ENCODE results near the gene ERC1.

Gene ERC1

GRCh38 chr12:990661-991349 lies at the start of gene ERC1:
Gene ERC1 (plus strand): TSS chr12:991223. CDS start chr12:1027904, 36,681 bp downstream.
- DNase-seq, result peak; percentile 68

DNA sequence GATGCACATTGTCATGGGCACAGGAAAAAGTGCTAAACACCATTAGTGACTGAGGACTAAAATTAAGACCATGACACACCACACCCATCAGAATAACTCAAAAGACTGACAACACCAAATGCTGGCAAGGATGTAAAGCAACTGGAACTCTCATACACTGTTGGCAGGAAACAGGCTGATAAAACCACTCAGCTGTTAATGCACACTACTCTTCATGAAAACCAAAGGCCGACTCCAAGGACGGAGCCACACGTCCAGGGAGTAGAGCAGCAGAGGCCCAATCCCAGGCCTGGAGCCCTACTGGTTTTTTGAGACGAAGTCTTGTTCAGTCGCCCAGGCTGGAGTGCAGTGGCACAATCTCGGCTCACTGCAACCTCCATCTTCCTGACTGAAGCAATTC lies 48.0 kb upstream of the ERC1 start:
- DNase-seq, result no peak

DNA sequence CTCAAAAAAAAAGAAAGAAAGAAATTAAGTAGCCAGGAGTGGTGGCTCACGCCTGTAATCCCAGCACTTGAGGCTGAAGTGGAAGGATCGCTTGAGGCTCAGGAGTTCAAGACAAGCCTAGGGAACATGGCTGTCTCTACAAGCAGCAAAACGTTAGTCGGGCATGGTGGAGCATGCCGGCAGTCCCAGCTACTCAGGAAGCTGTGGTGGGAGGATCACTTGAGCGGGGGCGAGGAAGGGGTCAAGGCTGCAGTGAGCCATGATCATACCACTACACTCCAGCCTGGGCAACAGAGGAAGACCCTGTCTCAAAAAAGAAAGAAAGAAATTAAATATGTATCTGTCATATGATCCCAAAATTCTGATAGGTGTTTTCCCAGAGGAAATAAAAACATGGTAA lies 46.8 kb upstream of the ERC1 start:
- DNase-seq, result no peak

DNA sequence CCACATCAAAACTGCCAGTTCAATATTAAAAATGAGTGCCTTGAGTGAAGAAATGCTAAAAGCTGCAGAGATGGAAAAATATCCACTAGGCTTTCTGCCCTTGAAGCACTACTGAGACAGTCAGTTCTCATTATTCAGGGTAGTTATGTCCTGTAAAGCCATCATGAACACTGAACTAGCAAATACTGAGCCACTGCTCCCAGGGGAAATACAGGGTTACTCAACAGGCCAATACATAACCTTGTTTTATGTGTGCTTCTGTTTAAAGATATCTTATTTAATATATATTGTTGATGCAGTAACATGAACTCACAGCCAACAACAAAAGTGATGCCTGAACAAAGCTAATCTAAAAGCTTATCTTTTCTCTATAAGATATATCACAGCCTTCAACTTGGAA lies 44.8 kb upstream of the ERC1 start:
- DNase-seq, result no peak

- DNase-seq, result no peak
Observed at GRCh38 chr12:946631-947030, 44.4 kb upstream of the ERC1 start.

- no peak for DNase-seq
Observed at GRCh38 chr12:948238-948637, 42.8 kb upstream of the ERC1 start.

- peak; percentile 25 for DNase-seq
Observed at GRCh38 chr12:949453-950191, 41.4 kb upstream of the ERC1 start, which contains the start of gene RAD52. Gene RAD52 (minus strand): TSS chr12:949694. CDS start chr12:933058, 16,636 bp downstream.

DNA sequence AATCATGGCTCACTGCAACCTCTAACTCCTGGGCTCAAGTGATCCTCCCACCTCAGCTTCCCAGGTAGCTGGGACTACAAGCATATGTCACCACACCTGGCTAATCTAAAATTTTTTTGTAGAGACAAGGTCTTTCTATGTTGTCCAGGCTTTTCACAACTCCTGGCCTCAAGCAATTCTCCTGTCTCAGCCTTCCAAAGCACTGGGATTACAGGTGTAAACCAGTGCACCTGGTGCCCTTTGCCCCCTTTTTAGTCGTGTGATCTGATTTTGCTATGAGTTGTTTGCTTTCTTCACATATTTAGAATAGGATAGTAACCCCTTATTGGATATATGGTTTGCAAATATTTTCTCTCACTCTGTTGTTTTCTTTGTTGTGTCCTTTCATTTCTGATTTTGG lies 39.8 kb upstream of the ERC1 start:
- DNase-seq, result no peak

DNA sequence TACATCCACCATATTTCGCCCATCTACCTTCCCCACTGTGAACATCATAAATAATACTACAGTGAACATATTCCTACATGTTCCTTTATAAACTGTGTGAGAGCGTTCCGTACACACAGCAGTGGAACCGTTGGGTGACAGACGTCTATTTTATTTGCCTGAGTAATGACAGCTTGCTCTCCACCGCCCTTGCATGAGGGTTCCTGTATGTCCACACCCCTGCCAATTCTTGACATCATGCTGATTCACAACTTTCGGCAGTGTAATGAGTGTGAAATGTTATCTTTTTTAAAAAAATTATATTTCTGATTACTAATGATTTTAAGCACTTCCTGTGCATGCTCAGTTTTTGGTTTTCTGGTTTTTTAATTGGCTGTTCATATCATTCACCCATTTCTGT lies 37.2 kb upstream of the ERC1 start:
- DNase-seq, result no peak

- DNase-seq, result no peak
Observed at GRCh38 chr12:954741-955140, 36.3 kb upstream of the ERC1 start.

GRCh38 chr12:955939-956338 lies 35.1 kb upstream of the ERC1 start:
- no peak for DNase-seq

- DNase-seq, result no peak
Observed at GRCh38 chr12:958588-959123, 32.4 kb upstream of the ERC1 start.

DNA sequence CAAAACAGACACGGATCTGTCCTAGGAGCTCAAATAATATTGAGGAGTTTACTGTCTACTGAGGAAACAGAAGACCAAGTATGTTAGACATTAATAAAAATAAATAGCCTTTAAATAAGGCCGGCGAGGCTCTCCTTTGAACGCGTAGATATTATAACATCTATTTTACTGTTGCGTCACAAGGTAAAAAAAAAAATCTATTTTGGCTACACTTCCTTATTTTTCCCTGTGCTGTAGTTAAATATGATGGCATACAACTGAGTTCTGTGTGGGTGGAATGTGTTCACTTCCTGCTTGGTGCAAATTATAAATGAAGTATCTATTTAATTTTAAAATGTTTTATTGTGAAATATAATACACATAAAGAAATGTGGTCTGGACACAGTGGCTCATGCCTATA lies 24.3 kb upstream of the ERC1 start:
- no peak for DNase-seq

- no peak for DNase-seq
Observed at GRCh38 chr12:967641-968040, 23.4 kb upstream of the ERC1 start.

GRCh38 chr12:968545-968944 lies 22.5 kb upstream of the ERC1 start:
- DNase-seq, result no peak

DNA sequence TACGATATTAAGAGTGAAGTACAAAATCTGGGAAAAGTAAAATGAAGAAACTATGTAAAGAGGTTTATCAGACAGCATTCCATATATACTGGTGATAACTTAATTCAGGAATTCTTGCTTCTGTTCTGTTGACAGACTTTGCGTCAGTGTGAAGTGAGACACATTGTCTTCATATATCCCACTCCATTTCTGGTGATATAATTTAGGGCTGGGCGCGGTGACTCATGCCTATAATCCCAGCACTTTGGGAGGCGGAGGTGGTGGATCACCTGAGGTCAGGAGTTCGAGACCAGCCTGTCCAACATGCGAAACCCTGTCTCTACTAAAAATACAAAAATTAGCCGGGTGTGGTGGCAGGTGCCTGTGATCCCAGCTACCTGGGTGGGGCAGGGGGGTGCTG lies 21.2 kb upstream of the ERC1 start:
- DNase-seq, result no peak

- DNase-seq, result no peak
Observed at GRCh38 chr12:971991-972390, 19.0 kb upstream of the ERC1 start.

GRCh38 chr12:974271-974862 lies 16.7 kb upstream of the ERC1 start:
- no peak for DNase-seq

GRCh38 chr12:976644-977043 lies 14.4 kb upstream of the ERC1 start:
- DNase-seq, result no peak

GRCh38 chr12:977156-977555 lies 13.9 kb upstream of the ERC1 start:
- no peak for DNase-seq

DNA sequence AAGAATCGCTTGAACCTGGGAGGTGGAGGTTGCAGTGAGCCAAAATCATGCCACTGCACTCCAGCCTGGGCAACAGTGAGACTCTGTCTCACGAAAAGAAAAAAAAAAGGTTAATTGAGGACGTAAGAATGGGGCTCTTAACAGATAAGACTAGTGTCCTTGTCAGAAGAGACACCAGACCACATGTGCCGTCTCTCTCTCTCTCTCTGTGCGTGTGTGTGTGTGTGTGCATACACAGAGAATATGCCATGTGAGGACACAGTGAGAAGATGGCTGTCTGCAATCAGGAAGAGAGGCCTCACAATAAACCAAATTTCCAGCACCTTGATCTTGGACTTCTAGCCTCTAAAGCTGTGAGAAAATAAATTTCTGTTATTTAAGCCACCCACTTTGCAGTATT lies 11.7 kb upstream of the ERC1 start:
- DNase-seq, result no peak

GRCh38 chr12:981176-981828 lies 9.7 kb upstream of the ERC1 start:
- no peak for DNase-seq

DNA sequence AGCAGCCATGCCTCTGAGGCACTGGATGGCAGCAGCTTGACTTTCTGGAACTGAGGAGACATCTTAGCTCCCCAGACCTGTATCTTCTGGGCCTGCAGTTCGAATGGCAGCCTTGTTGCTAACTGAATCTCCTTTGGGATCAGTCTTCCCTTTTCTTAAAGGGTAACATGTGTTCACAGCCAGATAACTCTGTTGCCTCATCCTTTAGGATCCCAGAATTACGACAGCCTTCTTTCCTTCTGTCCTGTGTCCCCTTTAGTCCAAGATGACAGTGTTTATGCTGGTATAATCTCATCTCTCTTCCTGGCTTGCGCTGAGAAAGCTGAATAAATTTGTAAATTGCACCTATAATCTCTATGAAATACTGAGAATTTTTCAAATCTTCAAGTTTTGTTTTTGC lies 9.1 kb upstream of the ERC1 start:
- no peak for DNase-seq
